ENCODE data around the gene NRM. TPM values are rescaled to one million over a fixed set of nuclear protein-coding genes. Genes with fewer than 3 reads are reported as not detected.

The NRM gene, protein sequence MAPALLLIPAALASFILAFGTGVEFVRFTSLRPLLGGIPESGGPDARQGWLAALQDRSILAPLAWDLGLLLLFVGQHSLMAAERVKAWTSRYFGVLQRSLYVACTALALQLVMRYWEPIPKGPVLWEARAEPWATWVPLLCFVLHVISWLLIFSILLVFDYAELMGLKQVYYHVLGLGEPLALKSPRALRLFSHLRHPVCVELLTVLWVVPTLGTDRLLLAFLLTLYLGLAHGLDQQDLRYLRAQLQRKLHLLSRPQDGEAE
- 16.5 TPM for polyA plus RNA-seq
- long read RNA-seq, donor 1, partial matches to known transcripts = 0 of 4 reads
- long read RNA-seq, donor 1, other reads (novel, unspliced or antisense) = 0 of 4 reads
- long read RNA-seq, donor 2, partial matches to known transcripts = 0 of 8 reads
- long read RNA-seq, donor 2, other reads (novel, unspliced or antisense) = 0 of 8 reads
- long read RNA-seq, donor 3, partial matches to known transcripts = 0 of 4 reads
- long read RNA-seq, donor 3, other reads (novel, unspliced or antisense) = 0 of 4 reads
- long read RNA-seq, donor 4 = 0 reads
- long read RNA-seq, donor 5, transcript NRM-203 (4 exons, 1,734 nt) = major isoform, 6 of 10 reads
- long read RNA-seq, donor 5, partial matches to known transcripts = 0 of 10 reads
- long read RNA-seq, donor 5, other reads (novel, unspliced or antisense) = 0 of 10 reads
- long read RNA-seq, donor 6, partial matches to known transcripts = 0 of 3 reads
- long read RNA-seq, donor 6, other reads (novel, unspliced or antisense) = 0 of 3 reads
- long read RNA-seq, donor 7, partial matches to known transcripts = 13 of 17 reads
- long read RNA-seq, donor 7, other reads (novel, unspliced or antisense) = 0 of 17 reads
- long read RNA-seq, donor 8, partial matches to known transcripts = 10 of 11 reads
- long read RNA-seq, donor 8, other reads (novel, unspliced or antisense) = 0 of 11 reads
- long read RNA-seq, donor 9, partial matches to known transcripts = 0 of 4 reads
- long read RNA-seq, donor 9, other reads (novel, unspliced or antisense) = 0 of 4 reads
- long read RNA-seq, donor 10, transcript NRM-203 (4 exons, 1,734 nt) = major isoform, 5 of 7 reads
- long read RNA-seq, donor 10, partial matches to known transcripts = 0 of 7 reads
- long read RNA-seq, donor 10, other reads (novel, unspliced or antisense) = 0 of 7 reads
- long read RNA-seq, donor 11, partial matches to known transcripts = 0 of 6 reads
- long read RNA-seq, donor 11, other reads (novel, unspliced or antisense) = 0 of 6 reads

DNA sequence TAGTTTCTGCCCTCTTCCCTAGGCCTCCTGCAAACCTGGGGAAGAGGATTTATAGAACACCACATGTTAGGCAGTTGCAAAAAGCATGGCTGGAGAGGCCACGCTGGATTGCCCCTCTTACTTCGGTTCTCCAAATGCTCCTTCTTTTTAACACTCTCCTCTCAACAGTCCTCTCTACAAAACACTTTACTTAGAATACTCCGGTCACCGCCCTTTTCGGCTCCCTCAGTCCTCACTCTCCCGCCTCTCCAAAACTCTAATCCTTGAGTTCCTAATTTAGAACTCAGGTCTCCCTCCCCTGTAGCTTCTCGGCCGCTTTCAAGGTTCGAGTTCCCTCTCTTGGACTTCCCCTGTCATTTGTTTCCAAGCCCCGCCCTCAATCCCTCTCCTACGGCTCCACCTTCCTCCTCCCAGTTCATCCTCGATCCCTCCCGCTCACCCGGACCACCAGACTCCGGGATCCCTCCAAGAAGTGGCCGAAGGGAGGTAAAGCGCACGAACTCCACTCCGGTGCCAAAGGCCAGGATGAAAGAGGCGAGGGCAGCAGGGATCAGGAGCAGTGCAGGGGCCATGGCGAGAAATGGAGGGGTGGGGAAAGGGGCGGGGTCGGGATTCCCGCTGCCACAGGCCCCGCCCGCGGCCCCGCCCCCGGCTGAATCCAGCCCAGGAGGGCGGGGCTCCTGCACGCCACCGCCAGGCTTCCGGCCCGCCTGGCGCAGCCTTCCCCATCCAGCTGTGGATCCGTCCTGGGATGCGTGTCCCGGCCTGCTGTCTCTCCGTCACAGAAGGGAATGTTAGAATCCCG, at the start of gene NRM:
Gene NRM (minus strand): TSS at position 582 of the 805 bp plus-strand sequence. CDS start 10 bp downstream, at position 572.
- H3K4me3 ChIP-seq (ENCODE audit: low read length) = peak within 1 kb of the TSS; percentile 75
- H3K9me3 ChIP-seq (ENCODE audit: control insufficient read depth, low read depth, low read length) = peaks cover 7% of the 10 kb centered on the region
- H3K36me3 ChIP-seq (ENCODE audit: control insufficient read depth, insufficient read depth, low read length) = no peaks in the 10 kb centered on the region
- peak within 1 kb of the TSS; percentile 80 for H3K27ac ChIP-seq (ENCODE audit: low read length)
- peaks cover 20% of the 10 kb centered on the region for H3K4me1 ChIP-seq (ENCODE audit: control insufficient read depth, insufficient read depth, low read length)
- DNase-seq = peak; percentile 83 to 90
- H3K27me3 ChIP-seq (ENCODE audit: control insufficient read depth, insufficient read depth, low read length) = peaks cover 3% of the 10 kb centered on the region
- 0% methylated on average over 3 of the region's 40 CpGs for WGBS (ENCODE audit: insufficient coverage, low lambda C conversion rate)

DNA sequence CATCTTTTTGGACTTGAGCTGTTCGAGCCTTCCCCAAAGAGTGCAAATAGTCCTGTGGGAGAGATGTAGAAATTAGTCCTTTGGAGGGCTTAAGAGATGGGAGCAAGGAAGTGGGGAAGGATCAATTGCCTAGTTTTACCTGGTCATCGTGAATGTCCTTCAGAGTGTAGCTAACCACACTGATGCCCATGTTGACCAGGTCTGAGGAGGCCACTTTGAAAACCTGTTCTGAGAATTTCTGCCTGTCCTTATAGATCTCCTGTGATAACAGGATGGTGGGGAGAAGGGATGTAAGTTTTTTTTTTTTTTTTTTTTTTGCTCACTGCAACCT, 49.7 kb upstream of the NRM start:
- Histone ChIP-seq H3K4me3 (ENCODE audit: low read length) (no peak overlapping the region), H3K9me3 (ENCODE audit: control insufficient read depth, low read depth, low read length) (no peaks in the 10 kb centered on the region), H3K27me3 (ENCODE audit: control insufficient read depth, insufficient read depth, low read length) (no peaks in the 10 kb centered on the region), H3K4me1 (ENCODE audit: control insufficient read depth, insufficient read depth, low read length) (peaks cover 21% of the 10 kb centered on the region), H3K36me3 (ENCODE audit: control insufficient read depth, insufficient read depth, low read length) (peaks cover 51% of the 10 kb centered on the region), H3K27ac (ENCODE audit: low read length) (no peak overlapping the region)
- WGBS (ENCODE audit: insufficient coverage, low lambda C conversion rate) = no CpG with 5 or more reads among the region's 2 CpGs
- no peak for DNase-seq

DNA sequence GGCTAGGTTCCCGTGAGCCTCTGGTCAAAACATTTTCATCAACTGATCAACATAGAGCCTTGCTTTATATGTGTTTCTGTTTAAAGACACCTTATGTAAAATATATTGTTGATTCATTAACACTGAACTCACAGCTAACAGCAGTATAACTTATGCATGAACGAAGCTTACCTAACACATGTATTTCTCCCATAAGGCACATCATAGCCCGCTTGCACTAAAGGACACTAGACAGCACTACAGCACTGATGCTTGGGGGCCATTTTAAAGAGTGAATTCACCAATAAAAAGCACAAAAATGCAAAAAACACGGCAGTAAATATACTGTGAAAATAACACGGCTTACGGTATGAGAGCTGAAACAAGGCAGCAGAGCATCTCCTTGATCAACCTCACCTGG, 47.7 kb upstream of the NRM start:
- no peak for DNase-seq
- Histone ChIP-seq H3K9me3 (ENCODE audit: control insufficient read depth, low read depth, low read length) (no peaks in the 10 kb centered on the region), H3K4me3 (ENCODE audit: low read length) (no peak overlapping the region), H3K27ac (ENCODE audit: low read length) (no peak overlapping the region), H3K27me3 (ENCODE audit: control insufficient read depth, insufficient read depth, low read length) (no peaks in the 10 kb centered on the region), H3K4me1 (ENCODE audit: control insufficient read depth, insufficient read depth, low read length) (peaks cover 13% of the 10 kb centered on the region), H3K36me3 (ENCODE audit: control insufficient read depth, insufficient read depth, low read length) (peaks cover 63% of the 10 kb centered on the region)
- no CpG with 5 or more reads among the region's 6 CpGs for WGBS (ENCODE audit: insufficient coverage, low lambda C conversion rate)

DNA sequence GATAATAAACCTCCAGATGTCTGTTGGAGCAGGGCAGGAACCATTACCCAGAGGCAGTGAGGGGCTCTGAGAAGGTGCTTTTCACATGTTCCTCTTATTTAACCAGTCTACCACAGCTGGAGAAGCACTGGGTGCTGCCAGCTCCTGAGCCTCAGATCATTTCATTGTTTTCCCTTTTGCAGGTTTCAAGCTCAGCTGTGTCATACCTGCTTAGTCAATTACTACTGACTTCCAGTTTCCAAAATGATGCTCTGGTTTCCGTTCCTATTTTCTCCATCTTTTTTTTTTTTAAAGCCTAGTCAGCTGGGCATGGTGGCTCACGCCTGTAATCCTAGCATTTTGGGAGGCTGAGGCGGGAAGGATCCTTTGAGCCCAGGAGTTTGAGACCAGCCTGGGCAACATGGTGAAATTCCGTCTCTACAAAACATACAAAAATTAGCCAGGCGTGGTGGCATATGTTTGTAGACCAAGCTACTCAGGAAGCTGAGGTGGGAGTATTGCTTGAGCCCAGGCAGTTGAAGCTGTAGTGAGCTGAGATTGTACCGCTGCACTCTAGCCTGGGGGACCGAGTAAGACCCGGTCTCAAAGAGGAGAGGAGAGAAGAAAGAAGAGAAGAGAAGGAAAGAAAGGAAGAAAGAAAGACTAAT, 45.0 kb upstream of the NRM start:
- no peak for DNase-seq
- H3K4me1 ChIP-seq (ENCODE audit: control insufficient read depth, insufficient read depth, low read length) = no peaks in the 10 kb centered on the region
- peaks cover 75% of the 10 kb centered on the region for H3K36me3 ChIP-seq (ENCODE audit: control insufficient read depth, insufficient read depth, low read length)
- no peak overlapping the region for H3K27ac ChIP-seq (ENCODE audit: low read length)
- no peaks in the 10 kb centered on the region for H3K9me3 ChIP-seq (ENCODE audit: control insufficient read depth, low read depth, low read length)
- WGBS (ENCODE audit: insufficient coverage, low lambda C conversion rate) = 81% methylated on average over 4 of the region's 8 CpGs
- no peak overlapping the region for H3K4me3 ChIP-seq (ENCODE audit: low read length)
- no peaks in the 10 kb centered on the region for H3K27me3 ChIP-seq (ENCODE audit: control insufficient read depth, insufficient read depth, low read length)

DNA sequence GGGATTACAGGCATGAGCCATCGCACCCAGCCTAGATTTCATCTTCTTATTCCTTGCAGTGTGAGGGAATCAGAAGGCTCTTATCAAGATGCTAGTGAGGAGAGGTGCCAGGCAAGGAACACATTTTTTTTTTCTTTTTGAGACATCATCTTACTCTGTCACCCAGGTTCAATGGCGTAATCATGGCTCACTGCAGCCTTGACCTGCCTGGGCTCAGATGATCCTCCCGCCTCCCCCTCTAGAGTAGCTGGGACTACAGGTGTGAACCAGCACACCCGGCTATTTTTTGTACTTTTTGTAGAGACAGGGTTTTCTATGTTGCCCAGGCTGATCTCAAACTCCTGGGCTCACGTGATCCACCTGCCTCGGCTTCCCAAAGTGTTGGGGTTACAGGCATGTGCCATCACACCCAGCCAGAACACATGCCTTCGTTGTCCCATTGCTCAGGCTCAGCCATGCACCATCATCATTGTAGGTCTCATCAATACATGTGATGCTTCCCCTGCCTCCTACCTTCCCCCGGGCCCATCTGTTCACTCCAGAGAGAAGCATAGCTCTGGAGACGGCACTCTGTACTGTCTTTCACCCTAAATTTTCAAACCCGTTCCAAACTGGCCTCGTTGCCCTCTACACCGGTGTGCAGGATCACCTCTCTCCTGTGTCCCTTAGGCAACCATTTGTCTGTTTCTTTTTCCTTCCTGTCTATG, 41.6 kb upstream of the NRM start:
- Histone ChIP-seq H3K9me3 (ENCODE audit: control insufficient read depth, low read depth, low read length) (no peaks in the 10 kb centered on the region), H3K4me1 (ENCODE audit: control insufficient read depth, insufficient read depth, low read length) (peaks cover 7% of the 10 kb centered on the region), H3K27ac (ENCODE audit: low read length) (no peak overlapping the region), H3K4me3 (ENCODE audit: low read length) (no peak overlapping the region), H3K27me3 (ENCODE audit: control insufficient read depth, insufficient read depth, low read length) (no peaks in the 10 kb centered on the region), H3K36me3 (ENCODE audit: control insufficient read depth, insufficient read depth, low read length) (peaks cover 74% of the 10 kb centered on the region)
- WGBS (ENCODE audit: insufficient coverage, low lambda C conversion rate) = 97% methylated on average over 4 of the region's 12 CpGs
- no peak for DNase-seq

DNA sequence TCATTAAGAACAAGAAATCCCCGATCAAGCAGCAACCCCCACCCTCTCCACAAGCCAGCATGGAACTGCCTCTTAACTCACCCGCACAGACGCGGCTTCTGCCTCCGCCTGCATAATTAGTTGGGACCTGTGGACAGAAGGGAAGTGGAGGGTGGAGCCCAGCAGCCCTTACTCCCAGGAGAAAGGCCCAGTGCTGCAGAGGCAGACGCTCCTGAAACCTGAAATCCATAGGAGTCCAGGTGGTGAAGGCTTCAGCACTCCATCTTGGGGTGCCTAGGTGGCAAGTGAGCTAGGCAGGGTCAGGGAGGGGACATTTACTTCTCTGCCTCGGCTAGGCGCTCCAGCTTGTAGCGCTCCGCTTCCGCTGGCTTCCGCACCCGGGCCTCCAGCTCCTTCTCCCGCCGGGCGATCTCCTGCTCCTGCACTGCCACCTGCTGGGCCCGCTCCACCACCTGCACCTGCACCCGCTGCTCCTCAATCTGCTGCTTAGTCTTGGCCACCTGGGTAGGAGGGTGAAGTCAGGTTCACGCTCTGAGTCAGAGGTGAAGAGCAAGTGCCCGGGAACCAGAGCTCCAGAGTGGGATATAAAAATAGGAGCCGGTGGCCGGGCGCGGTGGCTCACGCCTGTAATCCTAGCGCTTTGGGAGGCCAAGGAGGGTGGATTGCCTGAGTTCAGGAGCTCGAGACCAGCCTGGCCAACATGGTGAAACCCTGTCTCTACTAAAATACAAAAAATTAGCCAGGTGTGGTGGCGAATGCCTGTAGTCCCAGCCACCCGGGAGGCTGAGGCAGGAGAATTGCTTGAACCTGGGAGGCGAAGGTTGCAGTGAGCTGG, 40.0 kb upstream of the NRM start:
- H3K27me3 ChIP-seq (ENCODE audit: control insufficient read depth, insufficient read depth, low read length) = no peaks in the 10 kb centered on the region
- peaks cover 71% of the 10 kb centered on the region for H3K36me3 ChIP-seq (ENCODE audit: control insufficient read depth, insufficient read depth, low read length)
- H3K9me3 ChIP-seq (ENCODE audit: control insufficient read depth, low read depth, low read length) = no peaks in the 10 kb centered on the region
- no peak overlapping the region for H3K4me3 ChIP-seq (ENCODE audit: low read length)
- H3K27ac ChIP-seq (ENCODE audit: low read length) = no peak overlapping the region
- H3K4me1 ChIP-seq (ENCODE audit: control insufficient read depth, insufficient read depth, low read length) = peaks cover 7% of the 10 kb centered on the region
- no CpG with 5 or more reads among the region's 30 CpGs for WGBS (ENCODE audit: insufficient coverage, low lambda C conversion rate)
- DNase-seq = peak; percentile 78 to 85

DNA sequence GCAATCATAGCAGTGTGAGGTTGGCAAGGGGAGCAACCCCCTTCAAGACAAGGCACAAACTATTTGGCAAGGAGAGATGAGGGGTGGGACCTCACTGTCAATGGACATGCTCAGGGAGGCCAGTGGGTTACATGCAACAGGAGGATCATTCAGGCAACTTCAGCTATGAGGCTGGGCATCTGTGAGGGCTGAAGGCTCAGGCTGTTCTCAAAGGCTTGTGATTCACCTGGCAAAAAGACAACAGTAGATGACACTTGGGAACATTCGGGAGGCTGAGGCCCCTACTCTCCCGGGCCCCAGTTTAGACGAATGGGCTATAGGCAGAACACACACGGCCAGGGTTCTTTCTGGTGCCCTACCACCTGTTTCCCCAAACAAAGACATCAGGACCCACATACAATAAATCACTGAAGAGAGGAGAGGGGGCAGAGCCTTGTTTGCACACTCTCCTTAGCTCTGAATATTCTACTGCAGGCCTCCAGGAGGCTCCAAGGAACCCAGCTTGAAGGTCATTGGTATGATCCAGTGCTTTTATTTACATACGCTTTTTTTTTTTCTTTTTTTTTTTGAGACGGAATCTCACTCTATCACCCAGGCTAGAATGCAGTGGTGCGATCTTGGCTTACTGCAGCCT, 37.3 kb upstream of the NRM start:
- no peak for DNase-seq
- no peaks in the 10 kb centered on the region for H3K9me3 ChIP-seq (ENCODE audit: control insufficient read depth, low read depth, low read length)
- no peak overlapping the region for H3K4me3 ChIP-seq (ENCODE audit: low read length)
- H3K4me1 ChIP-seq (ENCODE audit: control insufficient read depth, insufficient read depth, low read length) = peaks cover 7% of the 10 kb centered on the region
- H3K36me3 ChIP-seq (ENCODE audit: control insufficient read depth, insufficient read depth, low read length) = peaks cover 79% of the 10 kb centered on the region
- no CpG with 5 or more reads among the region's 7 CpGs for WGBS (ENCODE audit: insufficient coverage, low lambda C conversion rate)
- no peaks in the 10 kb centered on the region for H3K27me3 ChIP-seq (ENCODE audit: control insufficient read depth, insufficient read depth, low read length)
- no peak overlapping the region for H3K27ac ChIP-seq (ENCODE audit: low read length)
